GM18517 (cell line): Measurements from ENCODE around the gene CDK11A.
"Not testable (repeated sequence)": the region's sequence is repeated elsewhere in the genome, so short reads cannot be mapped to it uniquely, and the experiment has no call there.

ENCODE experiments used
- ATAC-seq: cut with Tn5 transposase; IDR thresholded peaks from one replicate; pipeline ENCODE4 v1.9.1; 2021; ENCODE audit warnings: mild to moderate bottlenecking, moderate library complexity; ENCODE audit not compliant: unreplicated experiment

Gene CDK11A

GRCh38 chr1:1684031-1684681, 40.0 kb downstream of the CDK11A start:
- no peak for ATAC-seq

GRCh38 chr1:1683104-1683905, 40.9 kb downstream of the CDK11A start:
- no peak for ATAC-seq

- no peak for ATAC-seq
Measured at GRCh38 chr1:1680912-1681273, 43.3 kb downstream of the CDK11A start.

DNA sequence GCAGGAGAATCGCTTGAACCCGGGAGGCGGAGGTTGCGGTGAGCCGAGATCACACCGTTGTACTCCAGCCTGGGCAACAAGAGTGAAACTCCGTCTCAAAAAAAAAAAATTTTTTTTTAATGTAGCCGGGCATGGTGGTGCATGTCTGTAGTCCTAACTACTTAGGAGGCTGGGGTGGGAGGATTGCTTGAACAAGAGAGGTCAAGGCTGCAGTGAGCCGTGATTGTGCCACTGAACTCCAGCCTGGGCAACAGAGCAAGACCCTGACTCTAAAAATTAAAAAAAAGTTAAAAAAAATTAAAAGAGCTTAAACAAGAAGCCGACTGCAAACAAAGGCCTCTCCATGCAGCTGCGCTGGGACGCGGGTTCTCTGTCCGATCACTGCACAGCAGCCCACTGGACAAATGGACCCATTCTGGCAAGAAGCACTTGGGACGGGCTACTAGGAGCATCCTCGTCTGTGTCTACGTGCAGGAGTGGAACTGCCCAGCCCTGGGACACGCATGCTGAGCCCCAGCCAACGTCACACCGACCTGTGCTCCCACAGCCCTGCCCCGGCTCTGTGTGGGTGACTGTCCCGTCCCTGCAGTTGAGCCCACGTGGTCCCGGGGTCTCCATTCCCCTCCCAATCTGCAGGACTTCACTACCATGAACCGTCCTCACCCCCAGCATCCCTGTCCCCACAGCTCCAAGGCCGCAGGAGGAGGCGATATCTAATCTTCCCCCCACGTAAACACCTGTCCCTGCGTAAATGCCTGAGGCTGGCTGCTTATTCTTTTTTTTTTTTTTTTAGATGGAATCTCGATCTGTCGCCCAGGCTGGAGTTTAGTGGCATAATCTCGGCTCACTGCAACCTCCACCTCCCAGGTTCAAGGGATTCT, 43.9 kb downstream of the CDK11A start:
- no peak for ATAC-seq

GRCh38 chr1:1678581-1679380, 45.4 kb downstream of the CDK11A start:
- no peak for ATAC-seq

- peak; percentile 47 for ATAC-seq
Measured at GRCh38 chr1:1677718-1678580, 46.2 kb downstream of the CDK11A start.

DNA sequence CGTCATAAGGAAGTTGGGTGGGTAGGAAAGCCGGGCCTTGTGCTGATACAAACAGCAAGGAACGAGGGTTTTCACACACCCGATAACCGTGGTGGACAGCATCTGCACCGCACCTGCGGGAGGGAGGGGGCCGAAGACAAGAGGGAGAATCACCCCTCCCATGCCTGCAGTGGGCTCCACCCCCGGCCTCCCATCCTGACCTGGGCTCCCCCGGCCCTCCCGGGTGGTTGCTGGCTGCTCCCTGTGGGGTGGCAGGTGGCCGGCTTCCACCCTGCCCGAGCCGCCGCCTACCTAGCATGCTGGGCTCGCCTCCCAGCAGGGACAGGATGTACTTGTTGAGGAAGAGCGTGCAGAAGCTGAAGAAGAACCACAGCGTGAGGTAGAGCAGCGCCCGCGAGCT, 48.1 kb downstream of the CDK11A start:
- not testable (repeated sequence) for ATAC-seq

DNA sequence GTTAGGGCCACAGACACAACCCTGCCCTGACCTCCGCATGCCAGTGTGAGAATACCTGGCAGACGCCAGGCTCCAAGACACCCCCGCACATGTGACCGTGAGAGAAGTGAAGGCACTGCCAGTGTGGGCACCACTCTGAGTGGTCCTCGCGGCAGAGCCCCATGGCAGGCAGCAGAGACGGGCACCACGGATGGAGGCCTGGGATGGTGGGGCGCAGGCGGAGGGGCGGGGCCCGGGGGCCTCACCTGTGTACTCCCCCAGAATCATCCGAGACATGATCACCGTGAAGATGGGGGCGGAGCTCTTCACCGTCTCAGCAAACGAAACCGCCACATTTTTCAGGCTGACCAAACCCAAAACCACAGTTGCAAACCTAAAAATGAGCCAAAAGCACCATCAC, 48.9 kb downstream of the CDK11A start:
- ATAC-seq: not testable (repeated sequence)

- not testable (repeated sequence) for ATAC-seq
Measured at GRCh38 chr1:1674806-1675205, 49.4 kb downstream of the CDK11A start.

DNA sequence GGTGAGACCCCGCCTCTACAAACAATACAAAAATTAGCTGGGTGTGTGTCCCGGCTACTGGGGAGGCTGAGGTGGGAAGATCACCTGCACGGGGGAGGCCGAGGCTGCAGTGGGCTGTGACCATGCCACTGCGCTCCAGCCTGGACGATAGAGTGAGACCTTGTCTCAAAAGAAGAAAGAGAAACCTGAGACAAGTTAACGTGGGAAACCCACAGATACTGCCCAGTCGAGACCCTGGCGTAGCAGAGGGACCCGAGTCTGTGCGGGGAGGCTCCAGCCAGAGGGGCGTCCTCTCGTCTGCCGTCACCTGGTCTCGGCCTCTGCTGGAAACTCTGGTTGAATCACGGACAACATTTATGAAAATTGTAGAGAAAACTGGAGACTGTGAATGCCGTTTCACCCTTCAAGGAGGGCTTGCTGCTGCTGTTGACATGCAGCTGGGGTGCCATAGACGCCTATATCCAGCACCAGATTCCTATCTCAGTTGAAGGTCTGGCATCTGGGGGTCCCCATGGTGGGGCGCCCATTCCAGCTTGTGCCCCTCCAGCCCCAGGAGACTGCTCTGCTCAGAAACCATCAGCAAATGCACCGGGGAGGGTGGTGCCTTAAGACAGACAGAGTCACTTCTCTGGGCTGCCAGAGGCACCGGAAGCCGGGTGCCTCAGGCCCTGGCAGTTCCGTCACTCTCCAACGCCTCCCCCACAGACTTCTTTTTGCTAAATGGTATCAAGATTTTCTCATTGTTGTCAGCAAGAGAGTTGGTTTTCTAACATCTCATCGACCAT, 51.8 kb downstream of the CDK11A start:
- no peak for ATAC-seq

DNA sequence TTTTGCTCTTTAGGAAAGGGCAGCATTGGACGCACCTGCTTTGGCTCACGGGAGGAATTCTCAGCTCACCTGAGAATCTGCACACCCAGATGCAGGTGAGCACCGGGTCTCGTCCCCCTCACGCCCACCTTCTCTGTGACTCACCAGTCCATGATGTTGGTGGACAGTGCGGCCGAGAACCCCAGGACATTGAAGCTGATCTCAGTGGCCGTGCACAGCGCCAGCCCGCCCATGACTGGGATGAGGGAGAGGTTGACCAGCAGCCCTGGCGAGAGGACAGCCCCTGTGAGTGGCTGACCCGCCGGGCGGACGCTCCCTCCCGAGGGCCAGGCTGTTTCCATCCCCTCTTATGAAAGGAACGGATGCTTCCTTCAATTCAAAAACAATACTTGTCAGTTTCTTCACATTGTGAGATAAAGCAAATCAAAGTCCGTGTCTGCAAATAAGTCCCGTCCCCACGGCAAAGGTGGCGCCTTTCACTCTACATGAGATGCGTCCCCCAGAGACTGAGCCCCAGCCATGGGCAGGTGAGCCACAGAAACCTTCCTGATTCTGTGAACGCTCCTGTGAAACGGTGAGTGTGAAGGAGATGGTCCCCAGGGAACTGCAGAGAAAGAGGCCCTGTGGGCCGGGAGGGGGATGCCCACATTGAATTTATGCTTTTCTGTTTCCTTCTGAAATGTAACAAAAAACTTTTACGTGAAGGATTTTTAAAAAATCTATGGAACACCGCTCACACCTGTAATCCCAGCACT, 52.6 kb downstream of the CDK11A start:
- ATAC-seq: no peak

GRCh38 chr1:1670866-1671265, 53.3 kb downstream of the CDK11A start:
- no peak for ATAC-seq

DNA sequence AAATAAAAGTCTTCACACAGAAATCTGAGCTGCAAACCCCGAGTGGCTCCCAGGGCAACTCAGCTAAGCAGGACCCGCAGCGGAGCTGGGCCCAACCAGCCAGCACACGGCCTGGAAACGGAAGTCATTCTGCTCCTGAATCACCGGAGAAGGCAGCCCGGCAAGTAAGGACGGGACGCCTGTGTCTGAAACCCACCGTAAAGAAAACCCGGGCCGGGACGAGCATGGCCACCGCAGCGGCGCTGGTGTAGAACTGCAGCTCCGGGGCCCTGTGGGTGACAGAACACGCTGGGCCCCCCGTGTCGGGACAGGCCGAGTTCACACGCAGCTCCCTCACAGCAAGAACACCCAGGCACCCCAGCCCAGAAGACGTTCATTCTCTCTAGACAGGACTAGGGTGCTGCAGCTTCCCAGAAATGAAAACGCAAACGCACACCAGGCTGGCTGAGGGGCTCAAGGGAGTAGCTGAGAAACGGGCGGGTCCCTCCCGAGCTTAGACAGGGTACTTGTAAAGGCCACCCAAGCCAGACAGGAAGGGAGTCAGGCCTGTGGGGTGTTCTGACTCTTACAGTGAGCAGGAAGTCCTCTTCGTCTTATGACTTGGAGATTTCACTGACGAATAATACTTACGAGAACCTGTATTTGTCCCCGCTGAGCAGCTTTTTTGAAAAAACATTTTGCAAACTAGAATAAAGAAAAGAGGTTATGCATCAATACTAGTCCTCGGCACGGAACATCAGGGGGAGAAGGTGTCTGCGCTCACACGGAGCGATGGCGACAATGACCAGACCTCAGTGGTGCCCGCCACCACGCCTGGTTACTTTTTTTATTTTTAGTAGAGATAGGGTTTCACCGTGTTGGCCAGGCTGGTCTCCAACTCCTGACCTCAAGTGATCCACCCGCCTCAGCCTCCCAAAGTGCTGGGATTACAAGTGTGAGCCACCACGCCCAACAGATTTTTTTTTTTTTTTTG, 54.4 kb downstream of the CDK11A start:
- no peak for ATAC-seq

DNA sequence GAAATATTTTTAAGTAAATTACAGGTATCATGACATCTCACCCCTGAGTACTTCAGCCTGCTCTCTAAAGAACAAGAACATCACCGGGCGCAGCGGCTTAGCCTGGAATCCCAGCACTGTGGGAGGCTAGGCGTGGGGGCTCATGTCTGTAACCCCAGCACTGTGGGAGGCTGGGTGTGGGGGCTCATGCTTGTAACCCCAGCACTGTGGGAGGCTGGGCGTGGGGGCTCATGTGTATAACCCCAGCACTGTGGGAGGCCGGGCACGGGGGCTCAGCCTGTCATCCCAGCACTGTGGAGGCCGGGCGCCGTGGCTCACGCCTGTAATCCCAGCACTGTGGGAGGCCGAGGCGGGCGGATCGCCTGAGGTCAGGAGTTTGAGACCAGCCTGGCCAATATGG, 57.6 kb downstream of the CDK11A start:
- no peak for ATAC-seq

- no peak for ATAC-seq
Measured at GRCh38 chr1:1665815-1666251, 58.3 kb downstream of the CDK11A start.

GRCh38 chr1:1664941-1665814, 59.0 kb downstream of the CDK11A start:
- ATAC-seq: no peak
